Naive B cell (primary cell): ENCODE results near the gene CACNB4. TPM values are rescaled to one million over a fixed set of nuclear protein-coding genes. Genes with fewer than 3 reads are reported as not detected.

Experiments
- ATAC-seq, 2 donors: fragments of 150-1000 bp; cut with Tn5 transposase; 2 replicates each; pipeline ENCODE4 v1.10.0; 2021; ENCODE audit warnings: low read depth in 2 of 2, mild to moderate bottlenecking in 2 of 2, moderate library complexity in 2 of 2
- DNase-seq: peaks from one replicate; pipeline ENCODE4 v3.0.0; 2022
- H3K27ac Mint-ChIP-seq, 6 donors: one replicate each; pipeline ENCODE4 v1.8.0; 2020 to 2022; ENCODE audit warnings: mild to moderate bottlenecking in 6 of 6, mixed read lengths in 6 of 6, moderate library complexity in 5 of 6, inconsistent platforms in 2 of 6
- H3K27me3 Mint-ChIP-seq, 3 donors: one replicate each; pipeline ENCODE4 v1.8.0; 2021 to 2022; ENCODE audit warnings: mixed read lengths in 3 of 3, mild to moderate bottlenecking in 1 of 3
- H3K36me3 Mint-ChIP-seq, 2 donors: one replicate each; pipeline ENCODE4 v1.8.0; 2020 to 2022; ENCODE audit warnings: mixed read lengths in 2 of 2, inconsistent platforms in 1 of 2, mild to moderate bottlenecking in 1 of 2
- H3K4me1 Mint-ChIP-seq, 3 donors: one replicate each; pipeline ENCODE4 v1.8.0; 2020 to 2022; ENCODE audit warnings: mixed read lengths in 3 of 3, inconsistent platforms in 1 of 3, mild to moderate bottlenecking in 1 of 3, moderate library complexity in 1 of 3
- H3K4me3 Mint-ChIP-seq, 8 donors: one replicate each; pipeline ENCODE4 v1.8.0; 2020 to 2022; ENCODE audit warnings: mild to moderate bottlenecking in 8 of 8, mixed read lengths in 8 of 8, moderate library complexity in 8 of 8, inconsistent platforms in 2 of 8
- H3K9me3 Mint-ChIP-seq, 7 donors: one replicate each; pipeline ENCODE4 v1.8.0; 2020 to 2022; ENCODE audit warnings: mixed read lengths in 7 of 7, mild to moderate bottlenecking in 5 of 7, inconsistent platforms in 2 of 7, moderate library complexity in 1 of 7
- polyA plus RNA-seq, 6 donors: library from polyadenylated mRNA; unstranded; fragments of 300-500 nt; fragmentation: Illumina TruSeq; gene quantifications; one replicate each; pipeline ENCODE4 v1.2.3, GENCODE V29; 2021; ENCODE audit warnings: low read depth in 6 of 6

Gene CACNB4
- polyA plus RNA-seq, 6 donors from 2014 or later, result 0.10 to 3.2 TPM; not detected in 4

DNA sequence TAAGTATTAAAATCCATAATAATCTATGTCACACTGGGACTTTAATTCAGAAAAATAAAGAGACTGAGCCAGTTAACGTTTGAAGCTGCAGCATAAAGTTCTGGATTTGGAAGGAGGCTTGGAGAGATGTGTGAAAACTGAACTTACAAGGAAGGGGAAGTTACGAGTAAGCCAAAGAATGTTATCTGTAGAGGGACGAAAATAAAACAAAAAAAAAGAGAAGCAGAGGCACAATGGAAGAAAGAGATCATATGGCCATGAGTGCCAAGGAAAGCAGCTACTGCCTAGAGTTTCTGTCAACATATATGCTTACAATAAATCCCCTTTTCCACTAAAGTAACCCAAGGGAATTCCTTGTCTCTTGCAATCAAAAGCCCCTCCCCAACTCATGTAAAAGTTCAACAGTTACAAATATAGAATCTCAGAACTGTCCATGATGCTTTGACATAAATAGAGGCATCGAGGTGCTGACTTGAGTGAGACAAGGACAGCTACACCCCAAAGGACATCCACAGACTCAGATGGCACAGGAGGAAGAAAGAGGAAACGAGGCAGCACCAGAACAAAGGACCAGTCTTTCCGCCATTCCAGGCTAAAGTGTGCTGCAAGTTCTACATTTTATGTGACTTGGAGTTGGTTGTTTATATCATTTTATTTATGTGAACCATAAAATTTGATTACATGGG lies 254.5 kb downstream of the CACNB4 start:
- peak overlapping the region in 1 of 6 donors; percentile 4 for H3K27ac Mint-ChIP-seq
- no peaks in the 10 kb centered on the region for H3K9me3 Mint-ChIP-seq
- peaks cover 0 to 8% (median 0%) of the 10 kb centered on the region in 3 donors for H3K27me3 Mint-ChIP-seq
- peaks cover 6 to 21% (median 20%) of the 10 kb centered on the region in 3 donors for H3K4me1 Mint-ChIP-seq
- H3K4me3 Mint-ChIP-seq, result no peak overlapping the region
- peaks cover 0 to 4% of the 10 kb centered on the region in 2 donors for H3K36me3 Mint-ChIP-seq
- DNase-seq (no peak), ATAC-seq (no peak)

DNA sequence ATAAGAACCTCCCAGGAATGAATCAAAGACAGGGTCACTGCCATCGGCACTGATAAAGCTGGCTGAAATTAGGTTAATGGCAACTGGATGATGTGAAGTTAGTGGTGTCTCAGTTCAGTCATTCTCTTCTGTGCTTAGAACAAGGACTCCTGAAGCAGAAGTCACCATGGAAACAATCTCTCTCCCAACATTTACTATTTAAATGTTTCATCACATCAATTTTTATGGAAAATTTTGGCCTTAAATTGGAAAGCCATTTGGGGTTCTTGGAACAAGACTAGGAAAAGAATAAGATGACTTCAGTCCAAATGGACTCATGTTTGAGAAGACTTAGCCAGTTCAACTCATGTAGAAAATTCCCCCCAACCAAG lies 255.2 kb downstream of the CACNB4 start:
- Mint-ChIP-seq H3K27me3 (peaks cover 0 to 8% (median 0%) of the 10 kb centered on the region in 3 donors), H3K36me3 (peaks cover 0 to 4% of the 10 kb centered on the region in 2 donors), H3K4me3 (no peak overlapping the region), H3K27ac (peak overlapping the region in 2 of 6 donors; percentile 15 to 47), H3K9me3 (no peaks in the 10 kb centered on the region), H3K4me1 (peaks cover 6 to 21% (median 20%) of the 10 kb centered on the region in 3 donors)
- ATAC-seq (no peak), DNase-seq (no peak)

DNA sequence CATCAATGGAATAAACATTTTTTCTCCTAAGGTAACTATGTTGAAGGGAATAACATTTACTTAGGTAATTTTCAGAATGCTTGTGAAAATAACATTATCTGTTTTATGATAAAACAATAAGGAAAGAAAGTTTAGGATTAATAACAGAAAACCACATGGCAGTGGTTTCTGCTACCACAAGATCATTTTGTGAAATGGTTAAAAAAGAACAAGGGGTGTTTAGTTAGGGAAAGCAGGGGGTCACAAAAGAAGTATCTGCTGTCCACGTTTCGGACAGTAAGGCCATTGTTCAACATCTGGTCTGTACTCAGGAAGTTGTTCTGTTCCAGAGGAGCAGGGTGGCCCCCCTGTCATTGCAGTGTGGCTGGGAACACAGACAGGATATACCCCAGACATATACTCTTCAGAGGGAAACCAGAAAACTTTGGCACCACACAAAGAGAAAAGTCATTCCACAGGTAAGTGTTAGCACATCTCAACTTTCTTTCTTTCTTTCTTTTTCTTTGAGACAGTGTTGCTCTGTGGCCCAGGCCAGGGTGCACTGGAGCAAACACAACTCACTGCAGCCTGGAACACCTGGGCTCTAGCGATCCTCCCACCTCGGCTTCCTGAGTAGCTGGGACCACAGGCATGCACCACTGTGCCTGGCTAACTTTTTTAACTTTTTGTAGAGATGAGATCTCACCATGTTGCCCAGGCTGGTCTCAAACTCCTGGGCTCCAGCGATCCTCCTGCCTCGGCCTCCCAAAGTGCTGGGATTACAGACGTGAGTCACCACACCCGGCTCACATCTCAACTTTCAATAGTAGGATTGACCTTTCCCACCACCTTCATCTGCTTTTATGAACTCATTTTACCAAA lies 255.8 kb downstream of the CACNB4 start:
- DNase-seq (no peak), ATAC-seq (peak in 1 of 2 donors; percentile 49)
- Mint-ChIP-seq H3K4me3 (no peak overlapping the region), H3K4me1 (peaks cover 6 to 21% (median 20%) of the 10 kb centered on the region in 3 donors), H3K9me3 (no peaks in the 10 kb centered on the region), H3K27me3 (peaks cover 0 to 6% (median 0%) of the 10 kb centered on the region in 3 donors), H3K36me3 (peaks cover 0 to 3% of the 10 kb centered on the region in 2 donors), H3K27ac (peak overlapping the region in 1 of 6 donors; percentile 47)

GRCh38 chr2:151841047-151841424 lies 257.8 kb downstream of the CACNB4 start:
- no peaks in the 10 kb centered on the region for H3K27me3 Mint-ChIP-seq
- no peaks in the 10 kb centered on the region for H3K9me3 Mint-ChIP-seq
- ATAC-seq (no peak), DNase-seq (no peak)
- H3K4me1 Mint-ChIP-seq, result peaks cover 6 to 21% (median 20%) of the 10 kb centered on the region in 3 donors
- no peak overlapping the region for H3K4me3 Mint-ChIP-seq
- H3K36me3 Mint-ChIP-seq, result no peaks in the 10 kb centered on the region
- H3K27ac Mint-ChIP-seq, result peak overlapping the region in 1 of 6 donors; percentile 60

DNA sequence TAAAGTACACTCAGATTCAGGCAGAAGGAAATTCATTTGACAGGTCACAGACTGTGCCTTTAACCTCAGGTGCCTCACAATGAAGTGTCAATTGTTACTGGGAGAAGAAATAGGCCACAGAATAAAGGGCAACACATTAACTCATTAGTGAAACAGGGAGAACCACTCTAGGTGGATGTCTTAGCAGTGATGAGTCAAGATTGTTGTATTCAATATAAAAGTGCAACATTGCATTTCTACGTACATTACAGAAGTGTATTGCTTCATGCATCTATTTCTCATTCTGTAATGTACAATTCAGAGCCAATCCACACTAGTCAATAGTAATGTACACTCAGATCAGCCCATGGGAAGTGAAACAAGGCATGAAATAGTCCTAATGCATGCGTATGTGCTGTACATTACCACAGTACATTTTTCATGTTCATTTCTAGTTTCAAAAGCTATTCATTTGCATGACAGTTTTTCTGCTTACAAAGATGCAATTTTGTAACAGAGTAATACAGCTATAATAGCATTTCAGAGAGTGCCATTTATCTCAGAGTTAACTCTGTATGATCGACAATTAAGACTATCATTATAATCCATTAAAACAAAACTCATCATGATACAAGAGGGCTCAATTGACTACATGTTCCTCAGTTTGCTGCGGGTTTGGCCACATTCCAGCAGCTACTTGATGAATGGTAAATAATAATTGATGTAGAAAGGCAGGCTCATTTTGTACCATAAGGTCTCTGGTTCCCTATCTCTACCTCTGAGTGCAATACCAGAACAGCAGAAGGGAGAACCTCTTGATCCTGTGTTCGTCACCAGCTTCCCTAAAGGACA lies 258.4 kb downstream of the CACNB4 start:
- no peaks in the 10 kb centered on the region for H3K9me3 Mint-ChIP-seq
- DNase-seq (no peak), ATAC-seq (peak in 1 of 2 donors; percentile 21)
- peaks cover 8 to 20% (median 18%) of the 10 kb centered on the region in 3 donors for H3K4me1 Mint-ChIP-seq
- no peak overlapping the region for H3K27ac Mint-ChIP-seq
- H3K36me3 Mint-ChIP-seq, result no peaks in the 10 kb centered on the region
- no peaks in the 10 kb centered on the region for H3K27me3 Mint-ChIP-seq
- H3K4me3 Mint-ChIP-seq, result no peak overlapping the region

GRCh38 chr2:151837926-151838325 lies 260.9 kb downstream of the CACNB4 start:
- peaks cover 8 to 12% (median 9%) of the 10 kb centered on the region in 3 donors for H3K4me1 Mint-ChIP-seq
- no peak overlapping the region for H3K4me3 Mint-ChIP-seq
- no peak overlapping the region for H3K27ac Mint-ChIP-seq
- ATAC-seq, result no peak
- no peaks in the 10 kb centered on the region for H3K36me3 Mint-ChIP-seq
- H3K27me3 Mint-ChIP-seq, result no peaks in the 10 kb centered on the region
- H3K9me3 Mint-ChIP-seq, result no peaks in the 10 kb centered on the region
- DNase-seq, result no peak

GRCh38 chr2:151833984-151834383 lies 264.9 kb downstream of the CACNB4 start:
- DNase-seq (peak; percentile 10), ATAC-seq (peak; percentile 56 to 75)
- Mint-ChIP-seq H3K4me1 (peaks cover 4 to 14% (median 8%) of the 10 kb centered on the region in 3 donors), H3K9me3 (peaks cover 0 to 4% (median 0%) of the 10 kb centered on the region in 7 donors), H3K27me3 (no peaks in the 10 kb centered on the region), H3K27ac (no peak overlapping the region), H3K36me3 (peaks cover 0 to 5% of the 10 kb centered on the region in 2 donors), H3K4me3 (no peak overlapping the region)

- no peak for ATAC-seq
- Mint-ChIP-seq H3K27ac (no peak overlapping the region), H3K9me3 (peaks cover 0 to 4% (median 0%) of the 10 kb centered on the region in 7 donors), H3K4me1 (peaks cover 15 to 37% (median 30%) of the 10 kb centered on the region in 3 donors), H3K4me3 (peak overlapping the region in 1 of 8 donors; percentile 47), H3K36me3 (peaks cover 0 to 5% of the 10 kb centered on the region in 2 donors), H3K27me3 (no peaks in the 10 kb centered on the region)
- DNase-seq, result no peak
Measured at GRCh38 chr2:151830961-151831360, 267.9 kb downstream of the CACNB4 start.

- peaks cover 0 to 4% (median 0%) of the 10 kb centered on the region in 7 donors for H3K9me3 Mint-ChIP-seq
- peaks cover 22 to 38% (median 32%) of the 10 kb centered on the region in 3 donors for H3K4me1 Mint-ChIP-seq
- no peak for DNase-seq
- peak overlapping the region; percentile 76 to 95 (median 88) for H3K4me3 Mint-ChIP-seq
- H3K27me3 Mint-ChIP-seq, result no peaks in the 10 kb centered on the region
- ATAC-seq, result no peak
- peaks cover 0 to 5% of the 10 kb centered on the region in 2 donors for H3K36me3 Mint-ChIP-seq
- peak overlapping the region; percentile 91 to 97 (median 95) for H3K27ac Mint-ChIP-seq
Measured at GRCh38 chr2:151828890-151829324, 269.9 kb downstream of the CACNB4 start.

DNA sequence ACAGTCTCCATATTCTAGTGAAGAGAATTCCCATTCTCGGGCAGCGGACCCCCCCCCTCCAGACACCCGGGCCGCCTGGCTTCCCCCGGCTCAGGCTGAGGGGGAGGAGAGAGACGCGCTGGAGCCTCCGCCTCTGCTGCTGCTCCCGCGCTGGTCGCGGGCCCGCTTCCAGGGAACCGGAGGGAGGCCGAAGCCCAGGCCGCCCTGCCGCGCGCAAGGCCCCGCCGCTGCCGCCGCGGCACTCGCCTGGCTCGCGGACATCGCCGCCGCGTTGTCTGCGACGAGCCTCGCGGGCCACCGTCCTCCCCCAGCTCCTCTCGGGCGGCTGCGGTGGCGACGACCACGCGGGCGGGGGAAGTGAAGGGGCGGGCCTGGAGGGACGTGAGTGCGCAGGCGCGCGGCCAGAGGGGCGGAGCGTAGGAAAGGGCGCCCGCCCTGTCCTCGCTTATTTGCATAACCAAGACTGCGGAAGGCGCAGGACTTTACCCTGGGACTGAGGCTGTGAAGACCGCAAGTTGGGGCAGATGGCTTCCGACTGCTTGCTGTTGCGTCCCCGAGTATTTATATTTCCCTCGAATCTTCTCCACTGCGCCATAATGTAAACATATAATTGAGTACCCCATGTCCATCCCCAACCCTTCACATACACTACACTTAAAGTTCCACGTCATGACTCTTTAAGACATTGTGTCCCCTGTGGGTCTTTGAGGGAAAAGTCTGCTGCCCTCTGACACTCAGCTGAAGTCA lies 270.5 kb downstream of the CACNB4 start, which contains the start of gene ARL5A:
TSS of gene ARL5A (minus strand) at position 279 of the 747 bp plus-strand sequence. CDS start at position 34, 245 bp downstream.
- Mint-ChIP-seq H3K4me3 (peak within 1 kb of the TSS; percentile 76 to 96 (median 88)), H3K9me3 (peaks cover 0 to 4% (median 0%) of the 10 kb centered on the region in 7 donors), H3K27me3 (no peaks in the 10 kb centered on the region), H3K4me1 (peaks cover 26 to 41% (median 37%) of the 10 kb centered on the region in 3 donors), H3K36me3 (peaks cover 0 to 5% of the 10 kb centered on the region in 2 donors), H3K27ac (peak within 1 kb of the TSS; percentile 91 to 98 (median 97))
- peak; percentile 91 for ATAC-seq
- DNase-seq, result peak; percentile 98

DNA sequence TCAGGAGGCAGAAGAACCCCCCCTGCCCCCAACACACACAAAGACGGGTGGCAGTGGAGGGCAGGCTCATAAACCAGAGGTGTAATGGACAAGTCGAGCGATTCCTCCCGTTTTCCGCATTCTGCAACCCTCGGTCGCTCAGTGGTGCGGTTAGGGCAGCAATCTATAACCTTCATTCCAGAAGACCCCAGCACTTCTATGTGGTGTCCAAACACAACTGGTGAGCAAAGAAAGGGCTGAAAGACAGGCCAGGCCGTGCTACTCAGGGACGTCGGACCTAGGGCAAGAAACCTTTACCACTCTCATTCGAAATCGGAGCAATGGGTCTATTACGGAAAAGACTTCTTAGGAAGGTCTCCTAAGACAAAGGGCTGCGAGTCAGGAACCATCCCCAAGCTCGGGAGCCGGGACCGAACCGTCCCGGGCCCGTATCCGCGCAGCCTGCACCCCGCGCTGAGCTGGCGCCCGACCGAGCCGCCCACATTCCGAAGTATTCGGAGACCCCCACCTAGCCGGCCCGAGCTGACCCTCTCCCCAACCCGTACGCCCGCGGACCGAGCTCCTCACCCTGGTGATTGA lies 271.2 kb downstream of the CACNB4 start:
- H3K4me3 Mint-ChIP-seq, result peak overlapping the region; percentile 76 to 96 (median 88)
- H3K27ac Mint-ChIP-seq, result peak overlapping the region; percentile 73 to 98 (median 94)
- peaks cover 28 to 48% (median 44%) of the 10 kb centered on the region in 3 donors for H3K4me1 Mint-ChIP-seq
- ATAC-seq (peak; percentile 17 to 18), DNase-seq (no peak)
- H3K27me3 Mint-ChIP-seq, result no peaks in the 10 kb centered on the region
- H3K36me3 Mint-ChIP-seq, result peaks cover 0 to 5% of the 10 kb centered on the region in 2 donors
- H3K9me3 Mint-ChIP-seq, result peaks cover 0 to 4% (median 0%) of the 10 kb centered on the region in 7 donors

- Mint-ChIP-seq H3K4me3 (peak overlapping the region; percentile 76 to 96 (median 88)), H3K27me3 (no peaks in the 10 kb centered on the region), H3K9me3 (peaks cover 0 to 4% (median 0%) of the 10 kb centered on the region in 7 donors), H3K4me1 (peaks cover 31 to 54% (median 51%) of the 10 kb centered on the region in 3 donors), H3K36me3 (peaks cover 0 to 5% of the 10 kb centered on the region in 2 donors), H3K27ac (peak overlapping the region in 2 of 6 donors; percentile 60 to 91)
- ATAC-seq (no peak), DNase-seq (no peak)
Measured at GRCh38 chr2:151826737-151827157, 272.1 kb downstream of the CACNB4 start.
